Tibial nerve (tissue), 3 donors: ENCODE data around the gene MTRF1.

ENCODE experiments used
- CTCF ChIP-seq, 5 experiments: fragments of 200-600 bp in 3 of 5; fragments of 450-650 bp in 2 of 5; sonication (generic) in 3 of 5; IDR thresholded peaks; one replicate each; pipeline ENCODE4 v1.5.1; 2016 to 2019; ENCODE audit warnings: antibody characterized with exemption in 5 of 5, mild to moderate bottlenecking in 3 of 5, moderate library complexity in 2 of 5
- POLR2A ChIP-seq, 2 donors: fragments of 450-650 bp; IDR thresholded peaks; one replicate each; pipeline ENCODE4 v1.6.1; 2017; ENCODE audit warnings: antibody characterized with exemption in 2 of 2, mild to moderate bottlenecking in 2 of 2, moderate library complexity in 2 of 2

- TF ChIP-seq POLR2A (IDR thresholded peaks at IDR 0.05) (no peak), CTCF (IDR thresholded peaks at IDR 0.05) (no peak)
Observed at GRCh38 chr13:41259875-41260501, 3.4 kb downstream of the MTRF1 start.
